CD4-positive, alpha-beta T cell treated with Interleukin-21 for 1 hour (primary cell): ENCODE results near the gene FLT1.
A peak's percentile ranks its signal among the peaks of the same experiment; 100 is the strongest.

Experiments
- DNase-seq: peaks from one replicate; pipeline ENCODE4 v3.0.0-alpha.2; 2020

Gene FLT1

GRCh38 chr13:28380319-28380718, 114.6 kb downstream of the FLT1 start:
- DNase-seq = no peak

- DNase-seq = no peak
Observed at GRCh38 chr13:28379371-28380083, 115.4 kb downstream of the FLT1 start.

- no peak for DNase-seq
Observed at GRCh38 chr13:28376604-28377003, 118.3 kb downstream of the FLT1 start.

- no peak for DNase-seq
Observed at GRCh38 chr13:28375250-28375930, 119.5 kb downstream of the FLT1 start.

- DNase-seq = no peak
Observed at GRCh38 chr13:28373810-28374209, 121.1 kb downstream of the FLT1 start.

GRCh38 chr13:28370448-28370847, 124.5 kb downstream of the FLT1 start:
- DNase-seq = no peak

- no peak for DNase-seq
Observed at GRCh38 chr13:28358708-28359107, 136.2 kb downstream of the FLT1 start.

- no peak for DNase-seq
Observed at GRCh38 chr13:28357911-28358433, 137.0 kb downstream of the FLT1 start.

GRCh38 chr13:28357247-28357825, 137.6 kb downstream of the FLT1 start:
- no peak for DNase-seq

GRCh38 chr13:28356561-28357021, 138.3 kb downstream of the FLT1 start:
- no peak for DNase-seq

- DNase-seq = peak; percentile 7
Observed at GRCh38 chr13:28355822-28356371, 139.0 kb downstream of the FLT1 start.

- DNase-seq = no peak
Observed at GRCh38 chr13:28355046-28355821, 139.7 kb downstream of the FLT1 start.

- no peak for DNase-seq
Observed at GRCh38 chr13:28353679-28354078, 141.2 kb downstream of the FLT1 start.

GRCh38 chr13:28349907-28350654, 144.8 kb downstream of the FLT1 start:
- no peak for DNase-seq

GRCh38 chr13:28349371-28349770, 145.6 kb downstream of the FLT1 start:
- DNase-seq = no peak

- no peak for DNase-seq
Observed at GRCh38 chr13:28347456-28348371, 147.2 kb downstream of the FLT1 start.

GRCh38 chr13:28346154-28346553, 148.8 kb downstream of the FLT1 start:
- no peak for DNase-seq

- DNase-seq = no peak
Observed at GRCh38 chr13:28344163-28344562, 150.8 kb downstream of the FLT1 start.

- DNase-seq = no peak
Observed at GRCh38 chr13:28342251-28342650, 152.7 kb downstream of the FLT1 start.

- no peak for DNase-seq
Observed at GRCh38 chr13:28340272-28340793, 154.6 kb downstream of the FLT1 start.

- DNase-seq = no peak
Observed at GRCh38 chr13:28339419-28339818, 155.5 kb downstream of the FLT1 start.
